ENCODE data around the gene SLC49A3.

DNA sequence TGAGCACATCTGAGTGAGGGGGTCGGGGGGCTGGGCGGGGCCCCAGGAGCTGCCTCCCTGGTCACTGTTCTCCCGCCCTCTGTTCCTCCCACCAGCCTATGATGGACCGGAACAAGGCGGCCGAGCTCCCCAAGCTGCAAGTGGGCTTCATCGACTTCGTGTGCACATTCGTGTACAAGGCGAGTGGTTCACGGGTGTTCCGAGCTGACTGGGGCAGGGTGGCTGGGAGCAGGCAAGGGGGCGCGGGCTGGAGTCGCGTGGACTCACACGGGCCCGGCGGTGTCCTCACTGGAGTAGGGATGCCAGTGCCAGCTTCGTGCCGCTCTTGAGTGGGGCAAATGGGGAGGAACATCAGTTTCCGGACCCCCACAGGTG, 22.5 kb downstream of the SLC49A3 start:
- TF ChIP-seq, protein P1, sequence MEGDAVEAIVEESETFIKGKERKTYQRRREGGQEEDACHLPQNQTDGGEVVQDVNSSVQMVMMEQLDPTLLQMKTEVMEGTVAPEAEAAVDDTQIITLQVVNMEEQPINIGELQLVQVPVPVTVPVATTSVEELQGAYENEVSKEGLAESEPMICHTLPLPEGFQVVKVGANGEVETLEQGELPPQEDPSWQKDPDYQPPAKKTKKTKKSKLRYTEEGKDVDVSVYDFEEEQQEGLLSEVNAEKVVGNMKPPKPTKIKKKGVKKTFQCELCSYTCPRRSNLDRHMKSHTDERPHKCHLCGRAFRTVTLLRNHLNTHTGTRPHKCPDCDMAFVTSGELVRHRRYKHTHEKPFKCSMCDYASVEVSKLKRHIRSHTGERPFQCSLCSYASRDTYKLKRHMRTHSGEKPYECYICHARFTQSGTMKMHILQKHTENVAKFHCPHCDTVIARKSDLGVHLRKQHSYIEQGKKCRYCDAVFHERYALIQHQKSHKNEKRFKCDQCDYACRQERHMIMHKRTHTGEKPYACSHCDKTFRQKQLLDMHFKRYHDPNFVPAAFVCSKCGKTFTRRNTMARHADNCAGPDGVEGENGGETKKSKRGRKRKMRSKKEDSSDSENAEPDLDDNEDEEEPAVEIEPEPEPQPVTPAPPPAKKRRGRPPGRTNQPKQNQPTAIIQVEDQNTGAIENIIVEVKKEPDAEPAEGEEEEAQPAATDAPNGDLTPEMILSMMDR (IDR thresholded peaks at IDR 0.05) = no peak
- TF ChIP-seq POLR2A (IDR thresholded peaks at IDR 0.05) = no peak
